NCI-H1417 treated with DMSO at 0.1 percent for 48 hours (cell line): ENCODE data around the gene UTP25.
"Not testable (repeated sequence)": the region's sequence is repeated elsewhere in the genome, so short reads cannot be mapped to it uniquely, and the experiment has no call there.

Experiments used
- DNase-seq: peaks from one replicate; lab custom pipeline; 2025; lab: John Stamatoyannopoulos, UW

UTP25 gene, protein sequence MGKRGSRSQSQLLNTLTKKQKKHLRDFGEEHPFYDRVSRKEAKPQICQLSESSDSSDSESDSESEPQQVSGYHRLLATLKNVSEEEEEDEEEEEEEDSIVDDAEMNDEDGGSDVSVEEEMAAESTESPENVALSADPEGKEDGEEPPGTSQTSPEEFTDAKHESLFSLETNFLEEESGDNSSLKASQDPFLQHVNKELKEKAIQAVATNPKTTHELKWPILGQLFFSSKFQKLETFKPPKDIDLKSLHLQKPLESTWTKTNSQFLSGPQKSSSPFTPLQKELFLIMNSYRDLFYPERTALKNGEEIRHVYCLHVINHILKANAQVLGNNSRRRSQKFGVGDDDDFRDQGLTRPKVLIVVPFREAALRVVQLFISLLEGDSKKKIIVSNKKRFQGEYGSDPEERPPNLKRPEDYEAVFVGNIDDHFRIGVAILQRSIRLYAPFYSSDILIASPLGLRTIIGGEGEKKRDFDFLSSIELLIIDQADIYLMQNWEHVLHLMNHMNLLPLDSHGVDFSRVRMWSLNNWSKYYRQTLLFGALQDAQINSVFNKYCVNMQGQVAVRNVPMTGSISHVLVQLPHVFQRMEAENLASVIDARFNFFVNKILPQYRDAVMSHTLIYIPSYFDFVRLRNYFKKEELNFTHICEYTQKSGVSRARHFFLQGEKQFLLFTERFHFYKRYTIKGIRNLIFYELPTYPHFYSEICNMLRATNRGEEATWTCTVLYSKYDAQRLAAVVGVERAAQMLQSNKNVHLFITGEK

DNA sequence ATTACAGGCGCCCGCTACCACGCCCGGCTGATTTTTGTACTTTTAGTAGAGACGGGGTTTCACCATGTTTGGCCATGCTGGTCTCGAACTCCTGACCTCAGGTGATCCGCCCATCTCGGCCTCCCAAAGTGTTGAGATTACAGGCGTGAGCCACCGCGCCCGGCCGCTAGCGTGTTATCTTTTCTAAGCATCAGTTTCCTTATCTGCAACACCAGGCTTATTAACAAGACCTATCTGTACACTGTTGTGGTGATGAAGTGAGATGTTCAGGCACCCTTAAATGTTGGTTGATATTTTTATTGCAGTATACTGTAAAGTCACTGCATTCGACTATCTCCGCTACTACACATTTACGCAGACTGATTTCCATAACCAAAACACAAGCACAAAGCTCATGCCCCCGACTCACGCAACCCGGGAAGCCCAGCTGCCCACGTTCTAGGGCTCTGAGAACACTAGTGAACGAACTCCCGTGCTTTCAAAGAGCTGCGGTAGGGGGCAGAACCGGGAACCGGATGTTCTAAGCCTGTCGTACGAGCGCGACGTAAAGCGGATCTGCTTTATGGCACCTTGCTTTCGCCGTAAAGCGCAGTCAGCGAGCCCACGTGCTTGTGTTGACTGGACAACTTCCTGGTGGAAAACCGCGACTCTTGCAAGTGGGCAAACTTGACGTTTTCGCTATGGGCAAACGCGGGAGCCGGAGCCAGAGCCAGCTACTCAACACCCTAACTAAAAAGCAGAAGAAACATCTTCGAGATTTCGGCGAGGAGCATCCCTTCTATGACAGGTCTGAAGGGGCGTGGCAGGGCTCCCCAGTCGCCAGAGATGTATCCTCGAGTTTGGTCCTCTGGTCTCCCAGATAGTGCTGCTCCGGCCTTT lies at the start of gene UTP25:
TSS of gene UTP25 (plus strand) at position 589 of the 879 bp plus-strand sequence. CDS start at position 681, 92 bp downstream.
- DNase-seq: peak; percentile 51

DNA sequence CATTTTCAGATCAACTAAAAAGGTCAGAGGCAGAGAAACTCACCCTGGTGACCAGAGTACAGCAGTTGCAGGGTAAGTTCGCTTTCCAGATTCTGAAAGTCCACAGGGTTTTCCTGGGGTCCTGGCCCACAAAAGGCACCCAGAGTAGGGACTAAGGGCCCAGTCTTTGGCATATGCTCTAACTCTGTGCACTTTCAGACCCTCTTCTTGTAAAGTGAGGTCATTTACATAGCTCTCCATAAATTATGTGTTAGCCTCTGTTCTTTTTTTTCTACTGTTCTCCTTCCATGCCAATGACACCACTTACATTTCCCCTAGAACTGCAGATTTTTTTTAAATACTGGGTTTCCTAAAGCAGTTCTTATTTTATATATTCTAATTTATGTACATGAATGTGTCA lies 49.7 kb upstream of the UTP25 start:
- DNase-seq: no peak

DNA sequence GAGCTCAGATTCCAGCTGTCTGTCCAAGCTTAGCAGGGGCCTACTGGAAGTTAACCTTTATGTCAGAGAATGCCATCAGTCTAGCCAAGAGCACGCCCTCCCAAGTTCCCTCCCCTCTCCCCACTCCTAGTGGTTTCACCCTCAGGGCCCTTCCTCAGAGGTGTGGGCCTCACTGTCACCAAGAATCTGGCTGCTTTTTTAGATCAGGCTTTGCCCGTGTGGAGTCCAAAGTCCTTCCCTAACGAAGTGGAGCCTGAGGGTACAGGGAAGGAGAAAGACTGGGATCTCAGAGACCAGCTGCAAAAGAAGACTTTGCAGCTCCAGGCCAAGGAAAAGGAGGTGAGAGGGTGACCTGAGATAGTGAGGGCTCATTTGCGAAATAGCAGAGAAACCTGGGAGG lies 47.5 kb upstream of the UTP25 start:
- DNase-seq: no peak

DNA sequence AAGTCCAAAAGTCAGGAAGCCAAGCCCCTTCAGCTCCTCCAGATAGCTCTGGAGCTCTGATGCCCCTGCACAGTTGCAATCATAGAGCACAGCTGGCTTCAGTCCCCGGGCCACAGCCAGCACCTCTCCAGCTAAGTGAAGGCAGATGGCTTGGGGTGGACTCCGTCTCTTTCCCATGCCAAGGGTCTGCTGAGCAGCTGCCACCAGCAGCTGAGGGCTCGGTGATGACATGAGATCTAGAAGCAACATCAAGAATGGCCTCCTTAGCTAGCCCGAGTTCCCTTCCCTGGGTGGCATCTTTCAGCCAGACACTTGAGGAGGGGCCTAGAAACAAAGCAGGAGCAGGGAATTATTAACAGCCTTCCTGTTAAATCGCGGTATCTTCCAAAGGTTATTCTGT lies 44.4 kb upstream of the UTP25 start:
- DNase-seq: no peak

DNA sequence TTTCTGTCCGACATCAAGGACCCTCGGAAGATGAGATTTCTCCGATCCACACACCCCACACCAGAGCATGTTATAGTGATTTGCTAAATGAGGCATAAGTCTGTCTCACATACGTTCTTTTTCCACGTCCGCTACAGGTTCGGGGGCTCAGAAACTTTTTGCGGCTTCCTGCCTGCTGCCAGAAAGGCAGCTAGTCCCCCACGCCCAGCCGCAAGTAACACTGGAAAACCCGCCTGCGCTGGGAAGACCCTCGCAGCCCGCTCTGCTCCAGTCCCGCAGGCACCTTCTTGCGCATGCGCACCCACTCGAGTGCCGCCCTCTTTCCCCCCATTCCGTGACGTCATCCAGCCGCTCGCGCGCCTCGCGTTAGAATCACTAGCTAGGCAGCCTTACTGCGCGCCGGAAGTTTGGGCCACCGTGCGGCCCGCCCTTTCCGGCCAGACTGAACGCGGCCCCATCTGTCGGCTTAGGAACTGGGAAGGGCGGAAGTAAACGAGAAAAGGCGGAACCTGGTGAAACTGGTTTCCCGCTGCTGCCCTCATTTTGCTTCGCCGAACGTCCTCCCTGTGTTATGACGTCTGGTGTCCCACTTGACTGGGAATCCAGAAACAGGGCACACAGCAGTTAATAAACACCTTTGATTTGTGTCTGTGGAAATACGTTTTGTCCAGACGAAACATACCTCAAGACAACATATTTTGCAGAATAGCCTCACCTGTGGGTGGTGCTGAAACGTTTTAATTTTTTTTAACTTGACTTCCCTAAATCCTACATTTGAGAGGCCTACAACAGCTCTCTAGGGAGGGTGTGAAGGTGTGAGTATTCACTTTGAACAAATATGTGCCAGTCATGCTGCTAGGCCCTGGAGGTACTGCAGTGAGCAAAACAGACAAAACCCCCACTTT lies 43.3 kb upstream of the UTP25 start, which contains the start of gene C1orf74:
TSS of gene C1orf74 (minus strand) at position 295 of the 905 bp plus-strand sequence. CDS start 925 bp downstream, outside the sequence.
- DNase-seq: peak; percentile 95

DNA sequence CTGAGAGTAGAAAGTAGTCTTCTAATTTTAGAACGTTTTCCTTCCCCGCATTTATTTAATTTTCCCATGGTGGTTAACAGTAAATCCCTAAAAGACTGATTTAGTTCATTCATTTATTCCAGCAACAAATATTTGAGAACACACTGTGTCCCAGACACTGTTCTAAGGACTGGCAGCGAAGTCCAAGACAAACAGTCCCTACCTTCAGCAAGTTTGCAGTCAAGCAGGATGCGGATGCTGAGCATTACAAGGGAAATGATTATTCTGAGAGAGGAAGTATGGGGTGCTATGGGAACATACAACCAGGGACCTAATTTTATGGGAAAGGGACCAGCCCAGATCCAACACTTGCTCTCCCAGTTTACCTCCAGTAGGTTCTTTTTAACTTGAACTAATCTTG lies 42.2 kb upstream of the UTP25 start:
- DNase-seq: no peak

DNA sequence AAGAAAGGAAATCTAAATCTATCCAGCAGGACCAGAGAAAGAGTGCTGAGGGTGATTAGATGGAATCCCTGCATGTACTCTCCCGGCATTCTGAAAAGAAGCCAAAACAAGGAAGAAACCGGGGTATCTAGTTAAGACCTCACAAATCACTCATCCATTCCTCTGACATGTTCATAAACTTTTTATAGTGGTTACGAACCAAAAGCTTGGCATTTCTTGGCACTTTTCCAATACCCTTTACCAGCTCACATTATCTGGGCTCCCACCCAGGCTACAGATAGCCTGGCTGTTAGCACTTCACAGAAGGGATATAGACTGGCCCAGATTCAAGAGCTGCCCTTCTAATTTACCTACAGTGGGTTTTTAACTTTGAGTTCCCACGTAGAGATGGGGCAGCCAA lies 41.6 kb upstream of the UTP25 start:
- DNase-seq: no peak

DNA sequence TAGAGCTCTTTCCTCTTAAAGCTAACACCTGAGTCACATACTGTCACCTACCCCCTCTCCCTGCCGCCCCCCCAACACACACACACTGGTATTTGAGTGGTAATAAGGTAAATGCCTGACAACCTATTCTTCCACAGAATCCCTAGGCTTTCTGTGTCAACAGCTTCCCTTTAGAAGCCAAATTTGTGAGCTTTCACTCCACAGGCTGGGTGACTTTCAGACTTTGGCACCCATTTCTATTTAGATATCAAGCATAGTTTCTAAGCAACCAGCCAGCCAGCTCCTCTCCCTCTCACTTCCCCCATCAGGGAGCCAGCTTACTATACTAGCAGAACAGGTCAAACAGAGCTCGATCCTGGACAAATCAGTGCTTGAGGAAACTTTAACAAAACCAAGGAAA lies 40.2 kb upstream of the UTP25 start:
- no peak for DNase-seq

DNA sequence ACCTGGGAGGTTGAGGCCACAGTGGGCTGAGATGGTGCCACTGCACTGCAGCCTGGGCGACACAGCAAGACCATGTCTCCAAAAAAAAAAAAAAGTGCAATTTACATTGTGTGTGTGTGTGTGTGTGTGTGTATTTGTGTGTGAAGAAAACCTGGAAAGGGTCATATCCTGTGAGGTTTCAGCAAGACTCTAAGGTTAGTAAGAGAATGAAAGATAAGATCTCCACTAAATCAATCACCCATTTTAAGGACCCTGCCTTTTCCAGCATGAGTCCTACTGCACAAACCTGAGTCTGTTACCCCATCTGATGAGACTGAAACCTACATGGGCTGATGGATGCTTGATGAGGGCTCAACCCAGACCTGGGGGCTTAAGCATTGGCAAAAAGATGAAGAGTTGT lies 38.5 kb upstream of the UTP25 start:
- no peak for DNase-seq

DNA sequence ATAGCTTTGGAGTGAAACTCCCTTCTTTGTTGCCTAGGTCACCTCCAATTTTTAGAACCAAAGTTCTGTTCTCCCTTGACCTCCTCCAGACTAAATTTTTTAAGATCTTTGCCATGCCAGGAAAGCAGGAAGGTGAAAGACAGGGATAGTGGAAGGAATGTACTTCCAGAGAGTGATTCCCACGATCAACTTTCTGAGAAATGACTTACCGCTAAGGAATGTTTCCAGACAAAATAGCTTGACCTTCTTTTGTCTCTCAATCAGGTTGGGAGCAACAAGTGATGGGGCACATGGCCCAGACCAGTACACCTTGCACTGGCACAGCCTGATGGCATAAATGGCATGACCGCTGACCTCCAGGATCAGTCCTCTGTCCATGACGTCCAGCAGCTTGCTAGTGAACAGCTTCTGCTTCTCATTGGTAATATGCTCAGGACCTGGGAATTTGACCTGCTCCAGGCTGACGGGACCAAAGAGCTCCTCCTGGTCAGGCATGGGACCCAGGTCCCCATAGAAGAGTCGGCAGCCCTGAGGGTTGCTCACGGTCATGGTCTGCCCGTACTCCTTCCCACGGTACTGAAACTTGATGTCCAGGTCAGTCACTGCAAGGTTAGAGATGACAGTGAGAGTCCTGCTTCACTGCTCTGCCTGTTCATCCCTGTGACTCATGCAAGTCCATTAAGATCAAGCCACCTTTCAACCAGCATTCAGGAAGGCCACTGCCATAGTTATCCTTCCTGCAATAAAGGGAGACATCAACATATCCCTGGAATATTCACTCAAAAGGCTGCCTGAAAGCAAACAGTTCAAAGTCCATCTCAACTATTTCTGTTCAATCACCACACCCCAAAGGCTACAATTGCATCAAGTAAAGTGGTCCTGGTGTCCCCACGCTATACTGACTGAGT lies 37.2 kb upstream of the UTP25 start:
- no peak for DNase-seq

DNA sequence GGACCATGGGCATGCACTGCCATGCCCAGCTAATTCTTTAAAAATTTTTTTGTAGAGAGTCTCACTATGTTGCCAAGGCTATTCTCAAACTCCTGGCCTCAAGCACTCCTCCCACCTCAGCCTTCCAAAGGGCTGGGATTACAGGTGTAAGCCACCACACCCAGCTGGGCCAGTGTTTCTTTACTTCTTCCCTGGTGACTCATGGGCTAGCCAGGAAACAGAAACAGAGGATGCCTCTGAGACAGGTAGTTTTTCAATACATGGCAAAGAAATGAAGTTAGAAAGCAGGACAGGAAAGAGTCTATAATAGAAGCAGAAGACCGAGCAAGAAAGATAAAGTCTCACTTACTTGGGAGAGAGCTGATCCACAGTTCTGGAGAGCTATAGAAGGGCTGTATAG lies 35.9 kb upstream of the UTP25 start:
- no peak for DNase-seq

DNA sequence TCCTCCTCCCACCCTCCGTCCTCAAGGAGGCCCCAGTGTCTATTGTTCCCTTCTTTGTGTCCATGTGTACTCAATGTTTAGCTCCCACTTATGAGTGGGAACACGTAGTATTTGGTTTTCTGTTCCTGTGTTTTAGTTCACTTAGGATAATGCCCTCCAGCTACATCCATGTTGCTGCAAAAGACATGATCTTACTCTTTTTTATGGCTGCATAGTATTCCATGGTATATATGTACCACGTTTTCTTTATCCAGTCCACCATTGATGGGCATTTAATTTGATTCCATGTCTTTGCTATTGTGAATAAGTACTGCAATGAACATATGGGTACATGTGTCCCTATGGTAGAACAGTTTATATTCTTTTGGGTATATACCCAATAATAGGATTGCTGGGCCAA lies 34.1 kb upstream of the UTP25 start:
- not testable (repeated sequence) for DNase-seq

DNA sequence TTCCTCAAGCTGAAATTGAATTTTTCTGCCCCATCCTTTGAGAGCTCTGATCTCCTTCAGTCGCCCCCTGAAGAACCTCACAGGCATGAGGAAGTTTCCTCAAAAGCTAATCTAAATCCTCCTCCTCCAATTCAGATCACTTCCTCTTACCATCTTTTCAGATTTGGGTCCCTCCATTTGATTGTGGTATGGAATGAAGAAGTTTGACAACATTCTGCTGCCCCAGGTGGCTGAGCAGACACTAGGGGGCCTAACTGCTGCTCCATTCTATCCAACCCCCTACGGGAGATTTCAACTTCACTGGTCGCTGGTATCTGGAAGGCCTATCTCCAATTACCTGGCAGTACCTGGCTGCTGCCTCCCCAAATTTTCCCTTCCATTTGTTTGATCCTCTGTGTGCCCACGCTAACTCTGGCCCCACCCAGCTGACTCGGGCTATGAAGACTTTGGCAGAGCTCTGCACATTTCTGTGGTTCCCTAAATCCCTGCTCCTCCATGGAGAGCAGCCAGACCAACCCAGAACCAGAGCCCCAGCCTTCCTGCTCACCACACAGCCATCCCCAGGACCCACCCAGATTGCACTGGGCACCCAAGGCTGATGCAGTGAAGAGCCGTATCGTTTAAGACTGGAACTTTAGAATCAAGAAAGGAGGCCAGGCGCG lies 29.7 kb upstream of the UTP25 start:
- no peak for DNase-seq

DNA sequence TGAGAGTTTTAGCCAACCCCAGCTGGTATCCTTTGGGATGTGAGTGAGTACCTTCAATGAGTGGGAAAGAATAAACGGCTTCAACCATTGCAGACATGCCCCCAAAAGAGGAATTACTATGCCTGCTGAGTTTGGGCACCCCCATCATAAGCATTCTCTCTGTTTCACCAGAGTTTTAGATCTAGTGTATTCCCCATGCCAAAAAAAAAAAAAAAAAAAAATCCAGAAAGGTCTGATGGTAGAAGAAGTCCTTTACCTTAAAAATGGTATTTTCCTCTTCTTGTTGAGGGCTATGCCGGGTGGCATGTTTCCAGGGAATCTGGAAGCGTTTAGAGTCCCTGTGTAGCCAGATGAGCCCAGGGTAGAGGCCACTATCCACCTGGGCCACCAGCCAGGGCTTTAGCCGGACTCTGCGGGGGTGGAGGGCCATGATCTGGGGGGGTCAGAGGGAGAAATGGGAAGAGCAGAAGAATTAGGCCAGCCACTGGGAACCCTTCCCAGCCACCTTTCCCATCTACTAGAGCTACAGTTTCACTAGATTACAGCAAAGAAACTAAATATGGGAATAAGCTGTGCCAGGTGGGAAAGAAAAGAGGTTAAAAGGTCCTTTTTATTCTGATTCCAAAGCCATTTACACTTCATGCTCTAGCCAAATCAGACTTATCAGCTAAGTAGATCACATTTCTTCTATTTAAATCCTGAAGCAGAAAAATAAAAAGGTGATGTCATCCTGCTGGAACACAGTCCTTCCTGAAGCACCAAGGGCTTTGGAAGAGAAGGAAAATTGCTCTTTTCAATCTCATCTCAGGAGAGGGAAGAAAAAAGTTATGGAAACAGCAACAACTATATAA lies 26.6 kb upstream of the UTP25 start:
- DNase-seq: no peak

DNA sequence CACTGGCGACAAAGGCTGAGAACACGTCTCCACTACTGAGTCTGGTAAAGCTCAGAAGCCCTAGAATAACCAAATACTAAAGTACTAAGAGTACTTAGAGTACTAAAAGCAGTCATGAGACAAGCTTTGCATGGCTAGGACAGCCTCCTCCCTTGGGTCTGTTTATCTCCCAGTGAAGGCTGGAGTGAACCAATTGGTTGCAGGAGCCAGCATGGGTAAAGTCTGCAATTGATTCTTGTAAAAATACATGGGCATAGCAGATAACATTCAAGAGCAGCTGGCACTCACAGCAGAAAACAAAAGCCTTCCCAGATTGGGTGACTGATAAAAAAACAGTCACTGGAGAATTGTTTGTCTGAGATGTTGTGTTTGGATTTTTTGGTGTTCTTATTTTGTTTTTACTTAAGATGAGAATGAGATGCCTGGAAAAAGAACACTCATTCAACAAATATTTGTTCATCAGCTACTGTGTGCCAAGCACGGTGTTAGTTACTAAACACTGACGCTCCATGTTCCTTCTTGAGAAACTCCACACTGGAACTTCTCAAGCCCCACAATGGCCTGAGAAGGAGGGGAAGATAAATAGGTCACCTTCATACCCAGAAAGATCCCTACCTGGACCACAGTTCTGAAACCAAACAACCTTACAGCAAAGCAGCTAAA lies 25.5 kb upstream of the UTP25 start:
- no peak for DNase-seq

DNA sequence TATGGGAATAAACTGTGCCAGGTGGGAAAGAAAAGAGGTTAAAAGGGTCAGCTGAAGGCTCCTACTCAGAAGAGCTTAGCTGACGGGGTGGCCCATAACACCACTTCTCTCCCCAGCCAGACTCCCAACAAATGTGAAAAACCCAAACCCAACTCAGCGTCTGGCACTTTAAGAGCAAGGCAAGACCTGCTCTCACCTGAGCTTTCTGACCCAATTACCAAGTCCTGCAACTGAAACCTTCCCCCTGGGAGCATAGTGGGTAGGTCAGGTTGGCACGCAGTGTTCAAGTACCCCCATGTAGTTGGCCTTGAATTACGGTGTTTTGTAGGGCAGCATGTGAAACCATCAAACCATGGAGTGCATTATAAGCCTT lies 25.0 kb upstream of the UTP25 start:
- no peak for DNase-seq

DNA sequence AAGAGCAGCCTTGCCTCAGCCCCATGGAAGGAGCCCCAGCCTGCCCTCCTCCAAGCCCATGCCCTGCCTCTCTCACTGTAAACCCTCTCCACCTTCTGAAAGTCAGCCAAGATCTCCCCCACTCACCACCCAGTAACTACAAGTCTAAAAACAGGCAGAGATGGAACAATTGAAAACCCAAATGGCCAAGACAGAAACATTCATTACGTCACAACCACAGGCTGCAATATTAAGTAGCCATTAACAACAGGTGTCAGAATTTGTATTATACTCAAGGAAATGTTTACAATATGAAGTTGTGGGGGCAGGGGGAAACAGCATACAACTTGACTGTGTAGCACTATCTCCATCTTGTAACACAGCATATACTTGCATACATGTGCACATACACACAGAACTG lies 24.2 kb upstream of the UTP25 start:
- DNase-seq: no peak

DNA sequence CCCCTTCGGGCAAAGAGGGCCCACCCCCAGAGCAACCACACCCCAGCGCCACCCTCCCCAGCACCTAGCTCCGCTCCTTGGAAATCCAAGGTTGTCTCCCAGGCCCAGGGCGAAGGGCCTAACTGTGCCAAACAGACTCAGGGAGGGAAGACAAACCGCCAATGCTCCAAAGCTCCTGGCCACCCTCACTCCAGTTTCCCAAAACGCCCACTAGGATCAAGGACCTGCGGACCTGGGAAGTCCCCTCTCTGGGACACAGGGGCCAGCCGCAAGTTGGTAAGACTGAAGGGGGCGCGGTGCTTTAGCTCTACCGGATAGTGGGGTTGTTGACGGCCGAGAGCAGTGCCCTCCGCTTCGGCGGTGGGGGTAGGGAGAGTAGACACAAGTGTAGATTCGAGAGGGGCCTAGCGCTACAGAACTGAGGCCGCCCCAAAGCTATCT lies 22.4 kb upstream of the UTP25 start:
- no peak for DNase-seq
